GM13976 (cell line): ENCODE results near the gene EDEM3.

Experiments
- DNase-seq: peaks from one replicate; pipeline ENCODE4 v3.0.0; 2012; ENCODE audit warnings: low spot score
- in situ Hi-C: fragments of 300-500 bp; cut with MboI; formaldehyde crosslinking; loops from one replicate; pipeline ENCODE4 v1.12.0; 2022; ENCODE audit warnings: low sequenced_read_pairs, mixed read lengths, inconsistent platforms; ENCODE audit not compliant: unreplicated experiment
- TF ChIP-seq, protein P1 (sequence below): IDR thresholded peaks from 2 replicates; pipeline ENCODE4 v1.5.1; 2012; ENCODE audit warnings: borderline replicate concordance, mild to moderate bottlenecking; ENCODE audit not compliant: insufficient read depth; ENCODE audit errors: extremely low read depth, missing control alignments, control extremely low read depth

The EDEM3 gene

DNA sequence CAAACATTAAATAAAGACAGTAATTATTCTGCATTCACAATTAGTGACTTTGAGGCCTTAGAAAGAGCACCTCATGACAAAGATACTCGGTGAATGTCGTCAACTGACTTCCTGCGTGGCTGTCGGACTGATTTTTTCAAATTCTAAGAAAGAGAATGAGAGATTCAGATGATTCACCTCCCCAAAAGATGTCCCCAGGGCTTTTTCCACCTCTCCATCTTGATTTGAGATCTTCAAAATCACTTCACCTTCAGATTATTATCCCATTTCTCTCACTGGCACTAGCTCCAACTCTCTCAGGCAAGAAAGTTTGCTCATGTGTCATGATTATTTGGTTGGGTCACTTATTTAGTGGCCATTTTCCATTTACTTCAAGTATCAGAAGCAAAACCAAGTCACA is 5.0 kb upstream of the EDEM3 start:
- DNase-seq, result no peak
- TF ChIP-seq, protein P1, sequence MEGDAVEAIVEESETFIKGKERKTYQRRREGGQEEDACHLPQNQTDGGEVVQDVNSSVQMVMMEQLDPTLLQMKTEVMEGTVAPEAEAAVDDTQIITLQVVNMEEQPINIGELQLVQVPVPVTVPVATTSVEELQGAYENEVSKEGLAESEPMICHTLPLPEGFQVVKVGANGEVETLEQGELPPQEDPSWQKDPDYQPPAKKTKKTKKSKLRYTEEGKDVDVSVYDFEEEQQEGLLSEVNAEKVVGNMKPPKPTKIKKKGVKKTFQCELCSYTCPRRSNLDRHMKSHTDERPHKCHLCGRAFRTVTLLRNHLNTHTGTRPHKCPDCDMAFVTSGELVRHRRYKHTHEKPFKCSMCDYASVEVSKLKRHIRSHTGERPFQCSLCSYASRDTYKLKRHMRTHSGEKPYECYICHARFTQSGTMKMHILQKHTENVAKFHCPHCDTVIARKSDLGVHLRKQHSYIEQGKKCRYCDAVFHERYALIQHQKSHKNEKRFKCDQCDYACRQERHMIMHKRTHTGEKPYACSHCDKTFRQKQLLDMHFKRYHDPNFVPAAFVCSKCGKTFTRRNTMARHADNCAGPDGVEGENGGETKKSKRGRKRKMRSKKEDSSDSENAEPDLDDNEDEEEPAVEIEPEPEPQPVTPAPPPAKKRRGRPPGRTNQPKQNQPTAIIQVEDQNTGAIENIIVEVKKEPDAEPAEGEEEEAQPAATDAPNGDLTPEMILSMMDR, result no peak
- in situ Hi-C loops, result no loop called here

DNA sequence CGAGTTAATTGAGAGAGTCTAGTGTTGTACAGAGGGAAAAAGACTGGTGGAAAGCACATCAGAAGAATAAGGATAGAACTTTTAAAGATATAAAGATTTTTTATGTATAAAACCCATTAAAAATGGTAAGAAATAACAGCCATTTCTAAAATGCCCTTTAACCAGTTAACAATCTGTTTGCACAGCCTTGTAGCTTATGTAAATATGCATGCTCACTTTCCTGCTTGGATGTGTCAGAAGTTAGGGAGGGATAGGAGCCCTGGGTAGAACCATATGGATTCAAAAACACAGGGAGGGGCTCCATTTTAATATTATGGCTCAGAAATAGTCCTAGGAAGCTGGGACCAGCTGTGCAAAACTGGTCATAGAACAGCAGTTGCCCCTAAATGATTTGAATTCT is 4.5 kb upstream of the EDEM3 start:
- in situ Hi-C loops, result no loop called here

DNA sequence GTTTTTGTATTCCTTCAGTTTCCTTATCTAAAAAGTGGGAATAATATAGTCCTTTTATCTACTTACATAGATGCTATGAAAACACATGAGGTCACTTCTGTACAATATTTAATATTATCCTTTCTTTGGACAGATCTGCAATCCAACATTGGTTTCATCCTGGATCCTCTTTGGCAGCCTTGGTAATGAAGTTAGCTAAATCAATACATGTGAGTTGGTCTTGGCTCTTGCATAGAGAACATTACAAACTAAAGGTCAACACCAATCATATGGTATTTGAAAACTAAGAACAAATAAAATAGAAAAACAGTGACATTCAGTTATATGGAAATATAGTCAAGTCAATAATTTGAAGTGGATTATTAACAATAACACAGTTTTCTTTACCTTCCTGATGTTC is 3.2 kb upstream of the EDEM3 start:
- TF ChIP-seq, protein P1, result no peak
- in situ Hi-C loops, result no loop called here

More for the DNA sequence above, 4.5 kb upstream of the EDEM3 start:
- TF ChIP-seq, protein P1, result no peak
- no peak for DNase-seq

DNA sequence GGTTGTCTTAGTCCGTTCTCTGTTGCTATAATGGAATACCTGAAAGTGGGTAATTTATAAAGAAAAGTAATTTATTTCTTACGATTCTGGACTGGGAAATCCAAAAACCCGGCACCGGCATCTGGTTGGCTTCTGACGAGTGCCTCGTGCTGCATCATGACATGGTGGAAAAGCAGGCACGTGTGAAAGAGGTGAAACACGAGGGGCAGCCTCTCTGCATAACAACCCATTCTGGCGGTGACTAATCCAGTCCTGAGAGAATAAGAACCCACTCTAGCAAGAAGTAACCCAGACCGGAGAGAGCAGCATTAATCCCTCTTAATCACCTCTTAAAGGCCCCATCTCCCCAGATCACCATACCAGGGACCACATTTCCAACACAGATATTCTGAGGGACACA is 2.7 kb upstream of the EDEM3 start:
- in situ Hi-C loops, result no loop called here
- TF ChIP-seq, protein P1, result no peak
- no peak for DNase-seq

More for the DNA sequence above, 3.2 kb upstream of the EDEM3 start:
- no peak for DNase-seq

DNA sequence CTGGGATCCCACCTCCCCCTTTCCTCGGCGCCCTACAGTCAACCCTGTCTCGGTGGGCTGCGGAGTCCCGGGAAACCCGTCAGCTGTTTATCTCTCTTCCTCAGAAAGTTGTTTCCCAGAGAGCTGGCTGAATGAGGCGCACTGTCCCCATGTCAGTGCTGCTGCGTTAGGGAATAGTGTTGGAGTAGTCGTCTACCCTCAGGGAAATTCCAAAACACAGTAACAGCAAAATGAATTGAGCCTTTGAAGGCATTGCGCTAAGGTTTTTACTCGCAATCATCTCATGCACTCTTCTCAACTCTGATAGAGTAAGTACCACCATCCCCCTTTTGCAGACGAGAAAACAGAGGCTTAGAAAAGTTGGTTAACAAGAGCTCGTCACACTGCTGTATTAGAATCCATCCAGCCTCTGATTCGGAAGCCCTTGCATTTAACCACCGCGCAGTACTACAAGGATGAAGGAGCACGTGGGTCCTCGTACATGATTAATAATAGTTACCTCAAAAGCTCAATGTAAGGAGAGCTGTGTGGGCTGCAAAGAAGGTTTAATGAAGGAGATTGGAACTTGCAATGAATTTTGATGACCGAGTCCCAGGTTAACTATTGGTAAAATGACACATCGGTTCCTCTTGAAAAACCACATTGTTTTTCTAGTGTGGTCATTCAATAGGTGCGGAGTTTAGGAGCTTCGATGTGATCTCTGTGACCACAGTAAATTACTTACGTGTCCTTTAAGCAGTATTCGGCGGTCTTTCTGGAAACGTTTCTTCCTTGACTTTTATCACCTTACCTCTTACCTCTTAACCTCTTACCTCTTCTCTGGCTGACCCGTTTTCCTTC is 788 bp upstream of the EDEM3 start:
- TF ChIP-seq, protein P1, result no peak
- DNase-seq, result no peak
- in situ Hi-C loops, result no loop called here

DNA sequence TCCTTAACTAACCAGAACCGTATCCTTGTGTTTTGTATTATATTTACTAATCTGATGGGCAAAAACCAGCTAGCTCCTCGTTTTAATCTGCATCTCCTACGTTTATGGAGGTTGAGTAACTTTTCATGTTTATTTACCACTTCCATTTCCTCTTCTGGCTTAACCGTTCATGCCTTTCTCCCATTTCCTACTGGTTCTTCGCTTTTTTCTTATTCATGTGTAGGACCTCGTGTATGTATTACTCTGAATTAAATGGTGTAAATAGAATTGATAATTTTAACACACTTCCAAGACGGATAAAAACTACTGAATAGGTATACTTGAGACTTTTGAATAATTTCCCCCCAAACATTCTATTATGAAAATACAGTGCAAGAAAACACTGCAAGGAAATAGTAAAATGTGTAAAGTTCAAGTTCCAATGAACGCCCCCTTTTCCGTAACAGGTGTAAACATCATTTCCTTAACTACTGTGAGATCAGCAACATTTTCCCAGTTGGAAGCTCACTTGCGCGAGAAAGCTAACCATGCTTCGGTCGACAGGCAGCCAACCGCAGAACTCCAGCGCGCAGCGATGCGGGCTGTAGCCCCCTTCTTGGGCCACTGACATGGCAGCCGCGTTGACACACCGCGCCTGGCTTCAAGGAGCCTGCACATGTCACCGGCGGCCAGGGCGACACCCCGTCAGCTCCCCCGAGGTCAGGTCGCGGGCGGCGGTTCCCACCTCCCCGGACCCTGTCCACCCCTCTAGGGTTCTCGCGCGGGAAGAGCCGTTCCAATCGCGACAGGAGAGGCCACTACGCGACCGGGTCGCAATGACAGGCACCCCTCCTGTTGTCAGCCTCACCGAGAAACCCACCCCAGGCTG is 816 bp downstream of the EDEM3 start:
- in situ Hi-C loops, result no loop called here
- peak; percentile 55 for DNase-seq
- TF ChIP-seq, protein P1, result no peak
